ENCODE data around the gene DNAJC25. TPM values are rescaled to one million over a fixed set of nuclear protein-coding genes. Genes with fewer than 3 reads are reported as not detected.

DNAJC25 gene
- total and polyA plus RNA-seq, 2 experiments from 2014 or later = 8.4 to 8.9 TPM

- TF ChIP-seq ZNF462 (CRISPR knock-in tag; IDR thresholded peaks at IDR 0.05) (no peak), NANOG (IDR thresholded peaks at IDR 0.05; ENCODE audit: borderline replicate concordance) (no peak), EZH2phosphoT487 (IDR thresholded peaks at IDR 0.05; ENCODE audit: unreplicated experiment) (no peak), ETS1 (IDR thresholded peaks at IDR 0.05) (no peak)
- TF ChIP-seq, protein P1, sequence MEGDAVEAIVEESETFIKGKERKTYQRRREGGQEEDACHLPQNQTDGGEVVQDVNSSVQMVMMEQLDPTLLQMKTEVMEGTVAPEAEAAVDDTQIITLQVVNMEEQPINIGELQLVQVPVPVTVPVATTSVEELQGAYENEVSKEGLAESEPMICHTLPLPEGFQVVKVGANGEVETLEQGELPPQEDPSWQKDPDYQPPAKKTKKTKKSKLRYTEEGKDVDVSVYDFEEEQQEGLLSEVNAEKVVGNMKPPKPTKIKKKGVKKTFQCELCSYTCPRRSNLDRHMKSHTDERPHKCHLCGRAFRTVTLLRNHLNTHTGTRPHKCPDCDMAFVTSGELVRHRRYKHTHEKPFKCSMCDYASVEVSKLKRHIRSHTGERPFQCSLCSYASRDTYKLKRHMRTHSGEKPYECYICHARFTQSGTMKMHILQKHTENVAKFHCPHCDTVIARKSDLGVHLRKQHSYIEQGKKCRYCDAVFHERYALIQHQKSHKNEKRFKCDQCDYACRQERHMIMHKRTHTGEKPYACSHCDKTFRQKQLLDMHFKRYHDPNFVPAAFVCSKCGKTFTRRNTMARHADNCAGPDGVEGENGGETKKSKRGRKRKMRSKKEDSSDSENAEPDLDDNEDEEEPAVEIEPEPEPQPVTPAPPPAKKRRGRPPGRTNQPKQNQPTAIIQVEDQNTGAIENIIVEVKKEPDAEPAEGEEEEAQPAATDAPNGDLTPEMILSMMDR (conservative IDR thresholded peaks at IDR 0.05; ENCODE audit: low read depth in 2 of 2) = no peak
- TF ChIP-seq, protein P2, sequence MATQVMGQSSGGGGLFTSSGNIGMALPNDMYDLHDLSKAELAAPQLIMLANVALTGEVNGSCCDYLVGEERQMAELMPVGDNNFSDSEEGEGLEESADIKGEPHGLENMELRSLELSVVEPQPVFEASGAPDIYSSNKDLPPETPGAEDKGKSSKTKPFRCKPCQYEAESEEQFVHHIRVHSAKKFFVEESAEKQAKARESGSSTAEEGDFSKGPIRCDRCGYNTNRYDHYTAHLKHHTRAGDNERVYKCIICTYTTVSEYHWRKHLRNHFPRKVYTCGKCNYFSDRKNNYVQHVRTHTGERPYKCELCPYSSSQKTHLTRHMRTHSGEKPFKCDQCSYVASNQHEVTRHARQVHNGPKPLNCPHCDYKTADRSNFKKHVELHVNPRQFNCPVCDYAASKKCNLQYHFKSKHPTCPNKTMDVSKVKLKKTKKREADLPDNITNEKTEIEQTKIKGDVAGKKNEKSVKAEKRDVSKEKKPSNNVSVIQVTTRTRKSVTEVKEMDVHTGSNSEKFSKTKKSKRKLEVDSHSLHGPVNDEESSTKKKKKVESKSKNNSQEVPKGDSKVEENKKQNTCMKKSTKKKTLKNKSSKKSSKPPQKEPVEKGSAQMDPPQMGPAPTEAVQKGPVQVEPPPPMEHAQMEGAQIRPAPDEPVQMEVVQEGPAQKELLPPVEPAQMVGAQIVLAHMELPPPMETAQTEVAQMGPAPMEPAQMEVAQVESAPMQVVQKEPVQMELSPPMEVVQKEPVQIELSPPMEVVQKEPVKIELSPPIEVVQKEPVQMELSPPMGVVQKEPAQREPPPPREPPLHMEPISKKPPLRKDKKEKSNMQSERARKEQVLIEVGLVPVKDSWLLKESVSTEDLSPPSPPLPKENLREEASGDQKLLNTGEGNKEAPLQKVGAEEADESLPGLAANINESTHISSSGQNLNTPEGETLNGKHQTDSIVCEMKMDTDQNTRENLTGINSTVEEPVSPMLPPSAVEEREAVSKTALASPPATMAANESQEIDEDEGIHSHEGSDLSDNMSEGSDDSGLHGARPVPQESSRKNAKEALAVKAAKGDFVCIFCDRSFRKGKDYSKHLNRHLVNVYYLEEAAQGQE (IDR thresholded peaks at IDR 0.05; ENCODE audit: unreplicated experiment) = no peak
Measured at GRCh38 chr9:111646417-111646816, 15.3 kb downstream of the DNAJC25 start (continued).

All from GM23338 (cell line).